HG02870 (cell line): ENCODE measurements around the gene H6PD.

Source experiments
- ATAC-seq: cut with Tn5 transposase; IDR thresholded peaks from one replicate; pipeline ENCODE4 v1.9.1; 2021; ENCODE audit warnings: mild to moderate bottlenecking, moderate library complexity; ENCODE audit not compliant: unreplicated experiment

The H6PD gene

GRCh38 chr1:9256332-9256731, 21.8 kb downstream of the H6PD start:
- ATAC-seq, result no peak

GRCh38 chr1:9257851-9258250, 23.3 kb downstream of the H6PD start:
- no peak for ATAC-seq

- ATAC-seq, result no peak
These were observed 24.1 kb downstream of the H6PD start for GRCh38 chr1:9258629-9259028.

GRCh38 chr1:9260059-9260766, 25.6 kb downstream of the H6PD start:
- ATAC-seq, result no peak

- ATAC-seq, result no peak
These were observed 26.9 kb downstream of the H6PD start for GRCh38 chr1:9261496-9261895.

- ATAC-seq, result no peak
These were observed 27.8 kb downstream of the H6PD start for GRCh38 chr1:9262096-9262986.

GRCh38 chr1:9263276-9263855, 28.8 kb downstream of the H6PD start:
- no peak for ATAC-seq

GRCh38 chr1:9263984-9264872, 29.7 kb downstream of the H6PD start:
- no peak for ATAC-seq

- ATAC-seq, result no peak
These were observed 30.5 kb downstream of the H6PD start for GRCh38 chr1:9265037-9265436.

- ATAC-seq, result no peak
These were observed 31.4 kb downstream of the H6PD start for GRCh38 chr1:9265968-9266367.

- no peak for ATAC-seq
These were observed 32.7 kb downstream of the H6PD start for GRCh38 chr1:9267352-9267686.

- ATAC-seq, result no peak
These were observed 33.4 kb downstream of the H6PD start for GRCh38 chr1:9267827-9268581.

GRCh38 chr1:9269078-9269501, 34.5 kb downstream of the H6PD start:
- ATAC-seq, result no peak

GRCh38 chr1:9269721-9270120, 35.1 kb downstream of the H6PD start:
- no peak for ATAC-seq

GRCh38 chr1:9270290-9270883, 35.8 kb downstream of the H6PD start:
- no peak for ATAC-seq

- no peak for ATAC-seq
These were observed 36.7 kb downstream of the H6PD start for GRCh38 chr1:9271283-9271682.

- ATAC-seq, result no peak
These were observed 37.5 kb downstream of the H6PD start for GRCh38 chr1:9271861-9272595.

GRCh38 chr1:9273177-9273576, 38.6 kb downstream of the H6PD start:
- ATAC-seq, result no peak

GRCh38 chr1:9275161-9275560, 40.6 kb downstream of the H6PD start:
- ATAC-seq, result no peak
